ENCODE results near the gene PODNL1. TPM values are rescaled to one million over a fixed set of nuclear protein-coding genes. Genes with fewer than 3 reads are reported as not detected.

The PODNL1 gene
- polyA plus RNA-seq, 3 donors = 1.2 to 1.4 (median 1.3) TPM

- intact Hi-C loops (cut with micrococcal nuclease) = loop anchor here (2.0 to 5.0 kb wide), 2 partner anchors 19 to 46 kb away; partner anchors contain the start of gene IL27RA (in 1 of the 2)
- H3K9ac ChIP-seq (ENCODE audit: insufficient read depth, low read length, poor library complexity, severe bottlenecking) = peak overlapping the region; percentile 93
Observed at GRCh38 chr19:13985771-13986347, 47.6 kb upstream of the PODNL1 start.

GRCh38 chr19:13984875-13985741 lies 46.9 kb upstream of the PODNL1 start:
- H3K4me3 Mint-ChIP-seq = peak overlapping the region; percentile 55 to 79
- H3K27ac Mint-ChIP-seq = peak overlapping the region; percentile 98 to 99 (median 99)
- WGBS (ENCODE audit: insufficient coverage) = 54% methylated on average over 16 of the region's 25 CpGs
- TF ChIP-seq, protein P1, sequence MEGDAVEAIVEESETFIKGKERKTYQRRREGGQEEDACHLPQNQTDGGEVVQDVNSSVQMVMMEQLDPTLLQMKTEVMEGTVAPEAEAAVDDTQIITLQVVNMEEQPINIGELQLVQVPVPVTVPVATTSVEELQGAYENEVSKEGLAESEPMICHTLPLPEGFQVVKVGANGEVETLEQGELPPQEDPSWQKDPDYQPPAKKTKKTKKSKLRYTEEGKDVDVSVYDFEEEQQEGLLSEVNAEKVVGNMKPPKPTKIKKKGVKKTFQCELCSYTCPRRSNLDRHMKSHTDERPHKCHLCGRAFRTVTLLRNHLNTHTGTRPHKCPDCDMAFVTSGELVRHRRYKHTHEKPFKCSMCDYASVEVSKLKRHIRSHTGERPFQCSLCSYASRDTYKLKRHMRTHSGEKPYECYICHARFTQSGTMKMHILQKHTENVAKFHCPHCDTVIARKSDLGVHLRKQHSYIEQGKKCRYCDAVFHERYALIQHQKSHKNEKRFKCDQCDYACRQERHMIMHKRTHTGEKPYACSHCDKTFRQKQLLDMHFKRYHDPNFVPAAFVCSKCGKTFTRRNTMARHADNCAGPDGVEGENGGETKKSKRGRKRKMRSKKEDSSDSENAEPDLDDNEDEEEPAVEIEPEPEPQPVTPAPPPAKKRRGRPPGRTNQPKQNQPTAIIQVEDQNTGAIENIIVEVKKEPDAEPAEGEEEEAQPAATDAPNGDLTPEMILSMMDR (IDR thresholded peaks at IDR 0.05) = no peak
- H3K4me1 ChIP-seq (ENCODE audit: control insufficient read depth in 1 of 2, insufficient read depth in 2 of 2, low read length in 2 of 2) = peaks cover 51 to 67% of the 10 kb centered on the region in 2 donors
- no peaks in the 10 kb centered on the region for H3K9me3 Mint-ChIP-seq
- H3K4me3 ChIP-seq (replicated peaks in 1 of 3; ENCODE audit: low read depth in 2 of 3, low read length in 3 of 3) = peak overlapping the region in 1 of 3 experiments; percentile 57
- peak overlapping the region; percentile 94 to 100 for H3K27ac ChIP-seq (ENCODE audit: low read depth in 1 of 2, low read length in 2 of 2)
- peaks cover 34 to 50% of the 10 kb centered on the region in 2 donors for H3K36me3 Mint-ChIP-seq
- peaks cover 0 to 7% (median 3%) of the 10 kb centered on the region in 3 donors for H3K27me3 Mint-ChIP-seq (ENCODE audit: low read depth in 3 of 3)
- H4K20me1 ChIP-seq (ENCODE audit: insufficient read depth, low read length) = no peaks in the 10 kb centered on the region
- peak overlapping the region; percentile 60 for H3K4me2 ChIP-seq (replicated peaks; ENCODE audit: extremely low read depth, low read length, poor library complexity, severe bottlenecking)
- H3K27me3 ChIP-seq (ENCODE audit: control insufficient read depth in 2 of 2, insufficient read depth in 2 of 2, low read length in 2 of 2) = no peaks in the 10 kb centered on the region
- H3K9me3 ChIP-seq (replicated peaks in 1 of 2; ENCODE audit: control insufficient read depth in 1 of 2, insufficient read depth in 1 of 2, low read length in 2 of 2) = no peaks in the 10 kb centered on the region
- H2AFZ ChIP-seq (ENCODE audit: insufficient read depth, low read depth, low read length, poor library complexity, severe bottlenecking) = no peak overlapping the region
- H3K9ac ChIP-seq (ENCODE audit: insufficient read depth, low read length, poor library complexity, severe bottlenecking) = peak overlapping the region; percentile 93
- H3K4me1 Mint-ChIP-seq = peaks cover 68% of the 10 kb centered on the region
- peak; percentile 55 to 68 (median 67) for DNase-seq
- intact Hi-C loops (cut with micrococcal nuclease) = loop anchor here in 1 of 2 donors (5.0 kb wide), 1 partner anchor 47 kb away; the partner anchor contains the start of gene IL27RA
- peaks cover 4% of the 10 kb centered on the region for H3K79me2 ChIP-seq (ENCODE audit: insufficient read depth, low read length)
- H3K36me3 ChIP-seq (replicated peaks in 1 of 2; ENCODE audit: control insufficient read depth in 1 of 2, insufficient read depth in 2 of 2, low read length in 2 of 2) = peaks cover 5 to 30% of the 10 kb centered on the region in 2 donors

More at GRCh38 chr19:13985771-13986347, 47.6 kb upstream of the PODNL1 start:
- Histone ChIP-seq H3K27ac (ENCODE audit: low read depth in 1 of 2, low read length in 2 of 2) (peak overlapping the region; percentile 94 to 100), H3K4me2 (replicated peaks; ENCODE audit: extremely low read depth, low read length, poor library complexity, severe bottlenecking) (peak overlapping the region; percentile 60), H3K9me3 (replicated peaks in 1 of 2; ENCODE audit: control insufficient read depth in 1 of 2, insufficient read depth in 1 of 2, low read length in 2 of 2) (no peaks in the 10 kb centered on the region), H3K79me2 (ENCODE audit: insufficient read depth, low read length) (peaks cover 4% of the 10 kb centered on the region), H3K36me3 (replicated peaks in 1 of 2; ENCODE audit: control insufficient read depth in 1 of 2, insufficient read depth in 2 of 2, low read length in 2 of 2) (peaks cover 5 to 29% of the 10 kb centered on the region in 2 donors), H3K4me3 (replicated peaks in 1 of 3; ENCODE audit: low read depth in 2 of 3, low read length in 3 of 3) (peak overlapping the region in 1 of 3 experiments; percentile 57), H2AFZ (ENCODE audit: insufficient read depth, low read depth, low read length, poor library complexity, severe bottlenecking) (no peak overlapping the region), H4K20me1 (ENCODE audit: insufficient read depth, low read length) (no peaks in the 10 kb centered on the region), H3K4me1 (ENCODE audit: control insufficient read depth in 1 of 2, insufficient read depth in 2 of 2, low read length in 2 of 2) (peaks cover 47 to 59% of the 10 kb centered on the region in 2 donors), H3K27me3 (ENCODE audit: control insufficient read depth in 2 of 2, insufficient read depth in 2 of 2, low read length in 2 of 2) (no peaks in the 10 kb centered on the region)
- no peaks in the 10 kb centered on the region for H3K9me3 Mint-ChIP-seq
- peaks cover 0 to 7% (median 3%) of the 10 kb centered on the region in 3 donors for H3K27me3 Mint-ChIP-seq (ENCODE audit: low read depth in 3 of 3)
- peak overlapping the region; percentile 98 to 99 (median 99) for H3K27ac Mint-ChIP-seq
- peak overlapping the region; percentile 55 to 79 for H3K4me3 Mint-ChIP-seq
- H3K36me3 Mint-ChIP-seq = peaks cover 37 to 53% of the 10 kb centered on the region in 2 donors
- peaks cover 65% of the 10 kb centered on the region for H3K4me1 Mint-ChIP-seq
- TF ChIP-seq, protein P1 (IDR thresholded peaks at IDR 0.05) = no peak
- no peak for DNase-seq
- 66% methylated on average over 5 of the region's 10 CpGs for WGBS (ENCODE audit: insufficient coverage)
